Fibroblast of lung (primary cell): ENCODE measurements around the gene ATG10. TPM values are rescaled to one million over a fixed set of nuclear protein-coding genes. Genes with fewer than 3 reads are reported as not detected.

Experiments used
- DNase-seq, 2 donors: peaks; one replicate each; pipeline versions ENCODE4 v3.0.0 to v3.0.0-alpha.2; 2010; ENCODE audit warnings: low read depth in 2 of 2
- H2AFZ ChIP-seq: 2 replicates; pipeline ENCODE4 v1.5.1; 2012; ENCODE audit warnings: low read length, control low read depth, inconsistent platforms
- H3K27ac ChIP-seq: 2 replicates; pipeline ENCODE4 v1.5.1; 2011; ENCODE audit warnings: low read length, control low read depth; ENCODE audit not compliant: insufficient read depth
- H3K27me3 ChIP-seq: 2 replicates; pipeline ENCODE4 v1.5.1; 2011; ENCODE audit warnings: mild to moderate bottlenecking, low read length; ENCODE audit not compliant: control insufficient read depth, insufficient read depth
- H3K36me3 ChIP-seq: 2 replicates; pipeline ENCODE4 v1.5.1; 2011; ENCODE audit warnings: low read length; ENCODE audit not compliant: control insufficient read depth, insufficient read depth
- H3K4me1 ChIP-seq: 2 replicates; pipeline ENCODE4 v1.5.1; 2011; ENCODE audit warnings: low read length; ENCODE audit not compliant: control insufficient read depth, insufficient read depth; ENCODE audit errors: extremely low read depth
- H3K4me2 ChIP-seq: 2 replicates; pipeline ENCODE4 v1.5.1; 2011; ENCODE audit warnings: low read length, control low read depth; ENCODE audit not compliant: insufficient read depth; ENCODE audit errors: extremely low read depth
- H3K4me3 ChIP-seq, 4 experiments: fragments of 200-600 bp in 1 of 4; sonication (generic) in 1 of 4; replicated peaks in 1 of 4; 2 replicates each; pipeline ENCODE4 v1.5.1; 2011 to 2016; ENCODE audit warnings: low read length in 4 of 4, low read depth in 3 of 4, mild to moderate bottlenecking in 3 of 4, control low read depth in 2 of 4, inconsistent platforms in 1 of 4, mixed read lengths in 1 of 4; ENCODE audit not compliant: insufficient read depth in 1 of 4; ENCODE audit errors: control extremely low read depth in 1 of 4
- H3K79me2 ChIP-seq: 2 replicates; pipeline ENCODE4 v1.5.1; 2012; ENCODE audit warnings: mild to moderate bottlenecking, low read length, inconsistent platforms; ENCODE audit not compliant: control insufficient read depth, insufficient read depth
- H3K9ac ChIP-seq: 2 replicates; pipeline ENCODE4 v1.5.1; 2011; ENCODE audit warnings: mild to moderate bottlenecking, low read length, control low read depth; ENCODE audit not compliant: insufficient read depth
- H3K9me3 ChIP-seq: 2 replicates; pipeline ENCODE4 v1.5.1; 2012; ENCODE audit warnings: low read depth, low read length; ENCODE audit not compliant: control insufficient read depth, insufficient read depth
- H4K20me1 ChIP-seq: 2 replicates; pipeline ENCODE4 v1.5.1; 2011; ENCODE audit warnings: low read length; ENCODE audit not compliant: control insufficient read depth, insufficient read depth; ENCODE audit errors: extremely low read depth
- CTCF ChIP-seq, 2 donors: IDR thresholded peaks in 1 of 2; conservative IDR thresholded peaks in 1 of 2; 1 replicate in 1 of 2; 2 replicates in 1 of 2; pipeline ENCODE4 v1.5.1; 2011 to 2012; ENCODE audit warnings: low read length in 2 of 2, control low read depth in 1 of 2, inconsistent platforms in 1 of 2, low read depth in 1 of 2, mild to moderate bottlenecking in 1 of 2
- EZH2 ChIP-seq: IDR thresholded peaks from 2 replicates; pipeline ENCODE4 v1.5.1; 2012; ENCODE audit warnings: low read length, control low read depth, mild to moderate bottlenecking; ENCODE audit errors: missing control alignments
- polyA plus RNA-seq, 2 donors: library from polyadenylated mRNA; depleted of rRNA in 1 of 2; stranded (reverse) in 1 of 2; unstranded in 1 of 2; fragments of >200 nt; gene quantifications; 2 replicates each; pipeline ENCODE4 v1.2.1, GENCODE V29; 2011 to 2012; ENCODE audit warnings: missing spikeins in 1 of 2
- total RNA-seq: library from RNA; depleted of rRNA; stranded (reverse); fragments of >200 nt; gene quantifications from 2 replicates; pipeline ENCODE4 v1.2.1, GENCODE V29; 2014

The ATG10 gene
- total and polyA plus RNA-seq, 2 donors (not counting 1 experiment from before 2014, with no cell fraction given) = 2.5 to 8.8 TPM

DNA sequence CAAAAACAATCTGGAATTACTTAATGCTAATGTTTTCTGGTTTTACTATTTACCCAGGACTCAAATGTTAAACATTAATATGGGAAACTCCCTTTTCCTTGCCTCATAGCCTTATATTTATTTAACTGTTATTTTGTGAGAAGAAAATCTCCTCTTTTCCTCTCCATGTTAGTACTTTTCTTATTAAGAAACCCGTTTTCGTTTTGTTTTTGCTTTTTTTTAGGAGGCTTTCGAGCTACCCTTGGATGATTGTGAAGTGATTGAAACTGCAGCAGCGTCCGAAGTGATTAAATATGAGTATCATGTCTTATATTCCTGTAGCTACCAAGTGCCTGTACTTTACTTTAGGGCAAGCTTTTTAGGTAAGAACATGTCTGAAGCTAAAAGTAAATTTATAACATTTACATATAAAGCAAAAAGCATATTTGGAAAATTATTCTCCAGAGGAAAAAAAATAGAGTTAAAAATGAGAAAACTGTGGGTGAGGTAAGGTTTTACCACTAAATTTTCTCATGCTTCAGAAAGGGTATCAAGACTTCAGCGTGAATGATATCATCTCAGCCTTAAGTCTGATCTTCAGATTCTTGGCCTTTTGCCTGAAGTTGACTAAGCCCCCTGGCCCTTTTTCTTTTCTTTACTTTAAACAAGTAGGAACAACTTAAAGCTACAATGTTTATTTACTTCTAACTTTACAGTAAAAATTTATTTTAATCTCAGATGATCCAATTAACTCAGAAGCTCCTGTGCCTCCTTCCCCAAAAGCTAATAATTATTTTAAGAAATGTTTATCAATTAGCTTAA is 192.6 kb downstream of the ATG10 start:
- H3K36me3 ChIP-seq = no peaks in the 10 kb centered on the region
- peak overlapping the region; percentile 11 for H3K27ac ChIP-seq
- no peaks in the 10 kb centered on the region for H3K27me3 ChIP-seq
- peak overlapping the region in 2 of 4 experiments; percentile 4 to 15 for H3K4me3 ChIP-seq
- no peaks in the 10 kb centered on the region for H3K79me2 ChIP-seq
- H3K9me3 ChIP-seq = no peaks in the 10 kb centered on the region
- peak; percentile 92 for DNase-seq
- no peak overlapping the region for H2AFZ ChIP-seq
- no peak for TF ChIP-seq CTCF (conservative IDR thresholded peaks at IDR 0.05 in 1 of 2, IDR thresholded peaks at IDR 0.05 in 1 of 2; ENCODE audit: low read depth in 1 of 2, low read length in 2 of 2)
- TF ChIP-seq EZH2 = no peak
- H4K20me1 ChIP-seq = no peaks in the 10 kb centered on the region
- peak overlapping the region; percentile 68 for H3K4me2 ChIP-seq
- H3K4me1 ChIP-seq = peaks cover 8% of the 10 kb centered on the region
- no peak overlapping the region for H3K9ac ChIP-seq

DNA sequence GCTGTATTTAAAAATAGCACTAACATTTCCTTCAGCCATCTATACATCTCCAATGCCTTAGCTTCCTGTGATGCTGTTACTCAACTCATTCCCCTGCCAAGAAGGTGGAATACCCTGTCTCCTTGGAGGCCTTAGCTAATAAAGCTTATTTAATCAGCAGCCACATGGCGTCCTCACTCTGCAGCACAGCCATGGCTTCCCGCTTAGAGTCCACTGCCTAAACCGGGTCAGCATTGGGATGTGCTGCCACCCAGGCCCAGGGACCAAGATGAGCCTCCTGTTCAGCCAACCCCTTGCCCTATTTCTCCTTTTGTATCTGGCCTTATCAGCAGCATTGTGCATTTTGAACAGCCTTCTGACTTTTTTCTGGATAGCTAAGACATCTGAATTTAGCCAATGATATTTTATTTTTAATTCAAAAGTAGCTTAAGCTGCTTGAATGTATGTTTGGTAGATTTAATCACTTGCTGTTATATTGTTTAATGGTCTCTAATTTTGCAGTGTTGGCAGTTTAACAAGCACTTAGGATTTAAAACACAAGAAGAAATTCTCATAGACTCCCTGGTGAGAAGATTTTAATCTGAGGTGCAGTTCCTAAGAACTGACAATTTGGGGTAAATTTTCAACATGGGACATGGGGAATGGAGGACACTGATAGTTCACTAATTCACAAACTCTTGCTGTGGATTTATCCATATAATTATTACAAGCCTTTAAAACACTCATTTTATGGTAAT is 193.3 kb downstream of the ATG10 start:
- Histone ChIP-seq H2AFZ (peak overlapping the region; percentile 22), H3K9me3 (no peaks in the 10 kb centered on the region), H3K4me3 (no peak overlapping the region), H3K36me3 (no peaks in the 10 kb centered on the region), H3K79me2 (no peaks in the 10 kb centered on the region), H3K4me1 (peaks cover 8% of the 10 kb centered on the region), H3K27me3 (no peaks in the 10 kb centered on the region), H3K27ac (no peak overlapping the region), H4K20me1 (no peaks in the 10 kb centered on the region), H3K4me2 (peak overlapping the region; percentile 40), H3K9ac (no peak overlapping the region)
- DNase-seq = peak; percentile 73 to 80
- TF ChIP-seq CTCF (conservative IDR thresholded peaks at IDR 0.05 in 1 of 2, IDR thresholded peaks at IDR 0.05 in 1 of 2; ENCODE audit: low read depth in 1 of 2, low read length in 2 of 2) = no peak
- no peak for TF ChIP-seq EZH2

GRCh38 chr5:82165740-82166530 is 194.1 kb downstream of the ATG10 start:
- H3K27me3 ChIP-seq = no peaks in the 10 kb centered on the region
- H3K27ac ChIP-seq = no peak overlapping the region
- no peaks in the 10 kb centered on the region for H4K20me1 ChIP-seq
- no peak overlapping the region for H2AFZ ChIP-seq
- H3K36me3 ChIP-seq = no peaks in the 10 kb centered on the region
- peaks cover 8% of the 10 kb centered on the region for H3K4me1 ChIP-seq
- no peak overlapping the region for H3K4me3 ChIP-seq
- DNase-seq = peak; percentile 95 to 98
- no peaks in the 10 kb centered on the region for H3K79me2 ChIP-seq
- no peak overlapping the region for H3K4me2 ChIP-seq
- peak; percentile 70 to 77 for TF ChIP-seq CTCF (conservative IDR thresholded peaks at IDR 0.05 in 1 of 2, IDR thresholded peaks at IDR 0.05 in 1 of 2; ENCODE audit: low read depth in 1 of 2, low read length in 2 of 2)
- TF ChIP-seq EZH2 = no peak
- H3K9me3 ChIP-seq = no peaks in the 10 kb centered on the region
- no peak overlapping the region for H3K9ac ChIP-seq
